NT2/D1 (cell line): ENCODE measurements around the gene PPP3CA.

ENCODE experiments used
- DNase-seq: peaks from one replicate; pipeline ENCODE4 v3.0.0-alpha.2; 2011; ENCODE audit warnings: low read depth, low spot score
- H3K27me3 ChIP-seq: 2 replicates; pipeline ENCODE4 v1.6.0; 2011; ENCODE audit warnings: mild to moderate bottlenecking; ENCODE audit not compliant: insufficient read length, insufficient read depth
- H3K36me3 ChIP-seq: 2 replicates; pipeline ENCODE4 v1.6.1; 2011; ENCODE audit warnings: mild to moderate bottlenecking, low read length, mixed read lengths; ENCODE audit not compliant: insufficient read depth, insufficient read length
- H3K4me1 ChIP-seq: 2 replicates; pipeline ENCODE4 v1.5.1; 2011; ENCODE audit not compliant: insufficient read depth, insufficient read length
- H3K4me3 ChIP-seq: 2 replicates; pipeline ENCODE4 v1.5.1; 2011; ENCODE audit warnings: low read depth; ENCODE audit not compliant: insufficient read length
- H3K9ac ChIP-seq: 2 replicates; pipeline ENCODE4 v1.6.0; 2011; ENCODE audit warnings: low read depth; ENCODE audit not compliant: insufficient read length
- H3K9me3 ChIP-seq: 2 replicates; pipeline ENCODE4 v1.5.1; 2011; ENCODE audit warnings: mild to moderate bottlenecking, low read length; ENCODE audit not compliant: insufficient read depth
- SUZ12 ChIP-seq: IDR thresholded peaks from 2 replicates; pipeline ENCODE4 v1.6.1; 2011; ENCODE audit not compliant: insufficient read length, insufficient read depth; ENCODE audit errors: extremely low read depth
- YY1 ChIP-seq: IDR thresholded peaks from 2 replicates; pipeline ENCODE4 v1.6.1; 2011; ENCODE audit not compliant: insufficient read length, insufficient read depth
- ZNF274 ChIP-seq: IDR thresholded peaks from 2 replicates; pipeline ENCODE4 v1.6.1; 2011; ENCODE audit warnings: mild to moderate bottlenecking, low read depth, low read length

PPP3CA gene

GRCh38 chr4:101178731-101179130, 168.6 kb downstream of the PPP3CA start:
- Histone ChIP-seq H3K27me3 (no peaks in the 10 kb centered on the region), H3K4me1 (no peaks in the 10 kb centered on the region), H3K4me3 (no peak overlapping the region), H3K36me3 (no peaks in the 10 kb centered on the region), H3K9me3 (no peaks in the 10 kb centered on the region; the same call in 1 of the 2 replicates), H3K9ac (no peak overlapping the region)
- TF ChIP-seq YY1, result no peak
- TF ChIP-seq ZNF274, result no peak
- no peak for TF ChIP-seq SUZ12
- no peak for DNase-seq

- H3K9me3 ChIP-seq, result no peaks in the 10 kb centered on the region
- H3K4me3 ChIP-seq, result no peak overlapping the region
- H3K36me3 ChIP-seq, result no peaks in the 10 kb centered on the region
- TF ChIP-seq ZNF274 (no peak), YY1 (no peak), SUZ12 (no peak)
- H3K4me1 ChIP-seq, result no peaks in the 10 kb centered on the region
- no peaks in the 10 kb centered on the region for H3K27me3 ChIP-seq
- no peak for DNase-seq
- H3K9ac ChIP-seq, result no peak overlapping the region
These were observed 170.2 kb downstream of the PPP3CA start for GRCh38 chr4:101177154-101177553.

GRCh38 chr4:101175896-101176676, 171.2 kb downstream of the PPP3CA start:
- Histone ChIP-seq H3K36me3 (no peaks in the 10 kb centered on the region), H3K4me3 (no peak overlapping the region), H3K27me3 (no peaks in the 10 kb centered on the region), H3K9me3 (no peaks in the 10 kb centered on the region), H3K9ac (no peak overlapping the region), H3K4me1 (no peaks in the 10 kb centered on the region)
- DNase-seq, result no peak
- TF ChIP-seq ZNF274 (no peak), SUZ12 (no peak), YY1 (no peak)

DNA sequence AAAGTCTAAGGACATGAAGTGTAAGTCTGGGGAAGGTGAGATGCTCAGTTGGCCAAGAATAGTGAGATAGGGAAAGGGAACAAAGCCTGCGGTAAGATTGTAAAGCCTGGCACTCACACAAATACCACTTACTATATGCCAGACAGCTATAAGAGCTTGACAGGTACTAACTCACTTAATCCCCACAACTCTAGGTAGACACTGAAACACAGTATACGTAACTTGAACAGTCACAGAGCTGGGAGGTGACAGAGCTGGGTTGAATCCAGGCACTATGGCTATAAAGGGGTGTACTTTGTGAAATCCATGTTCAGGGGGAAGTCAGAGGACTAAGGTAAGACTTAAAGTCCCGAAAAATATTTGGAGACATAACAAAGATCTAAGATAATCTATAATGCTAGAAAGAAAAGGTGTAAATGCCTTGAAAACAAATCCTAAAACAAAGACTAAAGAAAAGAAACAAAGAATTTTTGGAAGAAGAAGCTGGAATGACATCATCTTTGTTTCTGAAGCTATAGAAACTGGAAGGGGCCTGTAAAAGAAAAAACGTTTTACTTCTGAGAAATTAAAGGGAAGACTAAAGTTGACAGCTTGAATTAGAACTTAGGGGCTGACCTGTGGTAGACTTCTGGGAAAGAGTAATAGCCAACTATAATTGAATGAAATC, 172.5 kb downstream of the PPP3CA start:
- no peak for TF ChIP-seq YY1
- TF ChIP-seq ZNF274, result no peak
- TF ChIP-seq SUZ12, result no peak
- no peaks in the 10 kb centered on the region for H3K27me3 ChIP-seq
- no peak overlapping the region for H3K9ac ChIP-seq
- H3K4me3 ChIP-seq, result no peak overlapping the region
- no peaks in the 10 kb centered on the region for H3K4me1 ChIP-seq
- H3K36me3 ChIP-seq, result no peaks in the 10 kb centered on the region
- no peak for DNase-seq
- no peaks in the 10 kb centered on the region for H3K9me3 ChIP-seq

GRCh38 chr4:101172369-101172768, 175.0 kb downstream of the PPP3CA start:
- TF ChIP-seq YY1 (no peak), SUZ12 (no peak), ZNF274 (no peak)
- H3K4me3 ChIP-seq, result no peak overlapping the region
- no peak for DNase-seq
- no peaks in the 10 kb centered on the region for H3K9me3 ChIP-seq
- no peaks in the 10 kb centered on the region for H3K27me3 ChIP-seq
- H3K4me1 ChIP-seq, result no peaks in the 10 kb centered on the region
- no peak overlapping the region for H3K9ac ChIP-seq
- no peaks in the 10 kb centered on the region for H3K36me3 ChIP-seq

DNA sequence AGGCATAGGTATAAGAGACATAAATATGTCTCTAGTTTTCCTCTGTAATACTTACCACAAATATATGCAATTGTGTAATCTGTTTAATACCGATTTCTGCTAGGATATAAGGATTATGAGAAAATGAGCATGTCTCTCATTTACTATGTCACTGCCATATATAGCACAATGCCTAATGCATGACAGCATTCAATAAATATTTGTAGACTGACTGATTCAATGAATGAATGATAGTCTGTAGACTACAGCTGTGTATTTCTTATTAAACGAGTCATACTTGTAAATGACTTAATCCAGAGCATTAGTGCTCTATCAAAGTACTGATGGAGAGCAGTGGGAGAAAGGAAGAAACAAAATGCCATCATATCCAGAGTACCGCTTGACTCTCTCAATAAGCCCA, 175.6 kb downstream of the PPP3CA start:
- no peak for DNase-seq
- Histone ChIP-seq H3K4me3 (no peak overlapping the region), H3K4me1 (no peaks in the 10 kb centered on the region)

More for the DNA sequence above, 175.6 kb downstream of the PPP3CA start:
- no peak for TF ChIP-seq SUZ12
- TF ChIP-seq ZNF274, result no peak
- TF ChIP-seq YY1, result no peak
- no peaks in the 10 kb centered on the region for H3K27me3 ChIP-seq
- H3K9ac ChIP-seq, result no peak overlapping the region
- H3K9me3 ChIP-seq, result no peaks in the 10 kb centered on the region
- no peaks in the 10 kb centered on the region for H3K36me3 ChIP-seq
